GM18517 (cell line): Measurements from ENCODE around the gene WWOX.

Experiments
- ATAC-seq: cut with Tn5 transposase; IDR thresholded peaks from one replicate; pipeline ENCODE4 v1.9.1; 2021; ENCODE audit warnings: mild to moderate bottlenecking, moderate library complexity; ENCODE audit not compliant: unreplicated experiment

WWOX gene

GRCh38 chr16:78386557-78387324 lies 287.3 kb downstream of the WWOX start:
- ATAC-seq = no peak

- ATAC-seq = no peak
Observed at GRCh38 chr16:78389009-78389498, 289.6 kb downstream of the WWOX start.

- no peak for ATAC-seq
Observed at GRCh38 chr16:78390092-78390491, 290.6 kb downstream of the WWOX start.

GRCh38 chr16:78390508-78391324 lies 291.3 kb downstream of the WWOX start:
- ATAC-seq = no peak

- ATAC-seq = no peak
Observed at GRCh38 chr16:78392585-78393195, 293.2 kb downstream of the WWOX start.

GRCh38 chr16:78395035-78395434 lies 295.6 kb downstream of the WWOX start:
- no peak for ATAC-seq

GRCh38 chr16:78396046-78396445 lies 296.6 kb downstream of the WWOX start:
- ATAC-seq = no peak

GRCh38 chr16:78396673-78397072 lies 297.2 kb downstream of the WWOX start:
- no peak for ATAC-seq

- ATAC-seq = no peak
Observed at GRCh38 chr16:78399384-78399783, 299.9 kb downstream of the WWOX start.

- ATAC-seq = no peak
Observed at GRCh38 chr16:78402833-78403232, 303.4 kb downstream of the WWOX start.

GRCh38 chr16:78405040-78405439 lies 305.6 kb downstream of the WWOX start:
- no peak for ATAC-seq

- no peak for ATAC-seq
Observed at GRCh38 chr16:78405833-78406232, 306.4 kb downstream of the WWOX start.

GRCh38 chr16:78407191-78407590 lies 307.7 kb downstream of the WWOX start:
- ATAC-seq = no peak

GRCh38 chr16:78413651-78414050 lies 314.2 kb downstream of the WWOX start:
- ATAC-seq = no peak

GRCh38 chr16:78415013-78415412 lies 315.6 kb downstream of the WWOX start:
- ATAC-seq = no peak

- no peak for ATAC-seq
Observed at GRCh38 chr16:78415669-78416068, 316.2 kb downstream of the WWOX start.

- no peak for ATAC-seq
Observed at GRCh38 chr16:78416400-78416799, 316.9 kb downstream of the WWOX start.

GRCh38 chr16:78421181-78421708 lies 321.8 kb downstream of the WWOX start:
- no peak for ATAC-seq

- no peak for ATAC-seq
Observed at GRCh38 chr16:78425281-78425680, 325.8 kb downstream of the WWOX start.

GRCh38 chr16:78425891-78426510 lies 326.5 kb downstream of the WWOX start:
- ATAC-seq = no peak

- ATAC-seq = no peak
Observed at GRCh38 chr16:78428193-78428592, 328.7 kb downstream of the WWOX start.
